A673 (cell line): ENCODE results near the gene AJM1. TPM values are rescaled to one million over a fixed set of nuclear protein-coding genes. Genes with fewer than 3 reads are reported as not detected.

Experiments used
- BruUV-seq: library from RNA; stranded (reverse); fragments of 400-500 nt; replicated peaks from 2 replicates; lab custom pipeline; 2021; lab: Mats Ljungman, UMichigan
- CTCF ChIA-PET: fragments of 300-600 bp; sonication (Branson Sonifier 250); formaldehyde crosslinking; loops from one replicate; lab custom pipeline; 2022; ENCODE audit warnings: antibody characterized with exemption; lab: Charles Lee
- POLR2A ChIA-PET: fragments of 300-600 bp; sonication (Branson Sonifier 250); formaldehyde crosslinking; loops from one replicate; lab custom pipeline; 2022; ENCODE audit warnings: antibody characterized with exemption; ENCODE audit not compliant: low non-redundant PET; lab: Charles Lee
- DNase-seq: peaks from one replicate; pipeline ENCODE4 v3.0.0-alpha.2; 2015; ENCODE audit warnings: low spot score
- H3K27ac ChIP-seq: fragments of 200-600 bp; sonication (generic); 2 replicates; pipeline ENCODE4 v1.5.1; 2016; ENCODE audit warnings: mixed run types, low read depth, mild to moderate bottlenecking, mixed read lengths, antibody characterized with exemption, low read length; ENCODE audit not compliant: poor library complexity, severe bottlenecking
- H3K27me3 ChIP-seq: fragments of 200-600 bp; sonication (generic); replicated peaks from 2 replicates; pipeline ENCODE4 v1.6.1; 2017; ENCODE audit warnings: mixed run types, low read depth, mild to moderate bottlenecking, mixed read lengths, antibody characterized with exemption, low read length; ENCODE audit not compliant: insufficient read depth, poor library complexity
- H3K36me3 ChIP-seq: fragments of 200-600 bp; sonication (generic); 2 replicates; pipeline ENCODE4 v1.6.1; 2016; ENCODE audit warnings: mixed run types, mild to moderate bottlenecking, mixed read lengths, antibody characterized with exemption, low read length; ENCODE audit not compliant: insufficient read depth, poor library complexity, severe bottlenecking
- H3K4me1 ChIP-seq: fragments of 200-600 bp; sonication (generic); 2 replicates; pipeline ENCODE4 v1.6.1; 2017; ENCODE audit warnings: mixed run types, mild to moderate bottlenecking, mixed read lengths, antibody characterized with exemption, low read length; ENCODE audit not compliant: insufficient read depth, poor library complexity, severe bottlenecking
- H3K4me3 ChIP-seq: fragments of 200-600 bp; sonication (generic); 2 replicates; pipeline ENCODE4 v1.5.1; 2016; ENCODE audit warnings: low read depth, mixed run types, mild to moderate bottlenecking, mixed read lengths, low read length; ENCODE audit not compliant: poor library complexity, severe bottlenecking
- H3K9me3 ChIP-seq: fragments of 200-600 bp; sonication (generic); 2 replicates; pipeline ENCODE4 v1.6.1; 2016; ENCODE audit warnings: mixed run types, low read depth, mild to moderate bottlenecking, mixed read lengths, antibody characterized with exemption, low read length; ENCODE audit not compliant: poor library complexity, severe bottlenecking
- CTCF ChIP-seq: fragments of 300-800, 200-600 bp; sonication (generic); conservative IDR thresholded peaks from 2 replicates; pipeline ENCODE4 v1.5.1; 2017; ENCODE audit warnings: low read depth, mild to moderate bottlenecking, antibody characterized with exemption, low read length, moderate library complexity, mixed read lengths
- EZH2 ChIP-seq: fragments of 200-600 bp; sonication (generic); IDR thresholded peaks from 2 replicates; pipeline ENCODE4 v1.6.1; 2017; ENCODE audit warnings: borderline replicate concordance, low read depth, mild to moderate bottlenecking, mixed read lengths, antibody characterized with exemption, low read length; ENCODE audit not compliant: poor library complexity, severe bottlenecking
- intact Hi-C: fragments of 100-400 bp; cut with micrococcal nuclease; formaldehyde crosslinking; loops from one replicate; pipeline ENCODE4 v1.10.0; 2022; ENCODE audit not compliant: unreplicated experiment
- total RNA-seq: library from RNA; stranded (reverse); gene quantifications from 2 replicates; pipeline ENCODE4 v1.2.3, GENCODE V29; 2021

AJM1 gene
- total RNA-seq, 1 experiment from 2014 or later: 2.0 TPM

- POLR2A ChIA-PET: no interaction called here
- H3K4me1 ChIP-seq: peaks cover 9% of the 10 kb centered on the region
- H3K36me3 ChIP-seq: no peaks in the 10 kb centered on the region
- BruUV-seq: no TSS peak
- peak overlapping the region; percentile 78 for H3K4me3 ChIP-seq
- no peak for DNase-seq
- CTCF ChIA-PET: no interaction called here
- H3K27ac ChIP-seq: no peak overlapping the region
- H3K27me3 ChIP-seq: no peaks in the 10 kb centered on the region
- TF ChIP-seq EZH2 (no peak), CTCF (no peak)
- intact Hi-C loops: no loop called here
- H3K9me3 ChIP-seq: no peaks in the 10 kb centered on the region
These were observed 8.8 kb downstream of the AJM1 start for GRCh38 chr9:136850866-136851775.

GRCh38 chr9:136851941-136852663, 9.8 kb downstream of the AJM1 start, which contains the start of gene MAMDC4:
Gene MAMDC4, plus strand, starts transcription at chr9:136852346. Its CDS starts 71 bp downstream, at chr9:136852417.
- H3K27me3 ChIP-seq: no peaks in the 10 kb centered on the region
- H3K36me3 ChIP-seq: no peaks in the 10 kb centered on the region
- H3K4me1 ChIP-seq: peaks cover 9% of the 10 kb centered on the region
- intact Hi-C loops: no loop called here
- H3K4me3 ChIP-seq: no peak within 1 kb of the TSS
- ChIA-PET POLR2A (no interaction called here), CTCF (no interaction called here)
- no peak within 1 kb of the TSS for H3K27ac ChIP-seq
- no TSS peak for BruUV-seq
- DNase-seq: no peak
- no peak for TF ChIP-seq CTCF
- no peak for TF ChIP-seq EZH2
- no peaks in the 10 kb centered on the region for H3K9me3 ChIP-seq

- Histone ChIP-seq H3K9me3 (no peaks in the 10 kb centered on the region), H3K36me3 (no peaks in the 10 kb centered on the region), H3K27ac (no peak overlapping the region), H3K4me3 (no peak overlapping the region), H3K27me3 (no peaks in the 10 kb centered on the region), H3K4me1 (peaks cover 9% of the 10 kb centered on the region)
- CTCF ChIA-PET: no interaction called here
- DNase-seq: no peak
- intact Hi-C loops: no loop called here
- no TSS peak for BruUV-seq
- POLR2A ChIA-PET: no interaction called here
- TF ChIP-seq EZH2 (no peak), CTCF (no peak)
These were observed 10.7 kb downstream of the AJM1 start for GRCh38 chr9:136852664-136853595.
